H1 (cell line): Measurements from ENCODE around the gene GPR180. TPM values are rescaled to one million over a fixed set of nuclear protein-coding genes. Genes with fewer than 3 reads are reported as not detected.

ENCODE experiments used
- KDM4A ChIP-seq: IDR thresholded peaks from one replicate; pipeline ENCODE4 v1.7.1; 2012; ENCODE audit warnings: low read depth, mild to moderate bottlenecking, moderate library complexity, low read length, inconsistent platforms; ENCODE audit not compliant: severe bottlenecking
- SAP30 ChIP-seq: fragments of 300-600 bp; sonication (generic); IDR thresholded peaks from 2 replicates; pipeline ENCODE4 v1.7.1; 2012; ENCODE audit warnings: low read length, moderate library complexity, mild to moderate bottlenecking, inconsistent platforms; ENCODE audit not compliant: insufficient read depth, insufficient replicate concordance
- polyA plus RNA-seq, 7 experiments: library from polyadenylated mRNA; depleted of rRNA in 3 of 7; stranded (reverse) in 5 of 7; unstranded in 2 of 7; fragments of >200 nt in 5 of 7; fragments of 200-250 nt in 2 of 7; gene quantifications; 1 replicate in 5 of 7; 2 replicates in 1 of 7; 4 replicates in 1 of 7; pipeline versions ENCODE4 v1.2.1 to v1.2.3, GENCODE V29; 2011 to 2013; ENCODE audit warnings: missing spikeins in 2 of 7, mixed read lengths in 2 of 7
- total RNA-seq: library from RNA; stranded (reverse); fragmentation: NEBNext Ultra II Directional; extraction: Animal tissue kit (Norgen Biotek cat#: 25700); gene quantifications from 2 replicates; pipeline ENCODE4 v1.2.1, GENCODE V29; 2021

GPR180 gene
- total and polyA plus RNA-seq, 2 of the 8 experiments (the other 6 are each of a cell fraction or from before 2014, with no cell fraction given): 1.8 to 4.8 TPM

GRCh38 chr13:94553766-94554165 is 47.9 kb upstream of the GPR180 start (continued):
- TF ChIP-seq SAP30 (no peak), KDM4A (no peak)
